H1 (cell line): Measurements from ENCODE around the gene HDLBP. TPM values are rescaled to one million over a fixed set of nuclear protein-coding genes. Genes with fewer than 3 reads are reported as not detected.

Source experiments
- RAD21 ChIP-seq, 2 experiments: IDR thresholded peaks in 1 of 2; conservative IDR thresholded peaks in 1 of 2; 2 replicates each; pipeline ENCODE4 v1.6.1; 2011; ENCODE audit warnings: low read depth in 2 of 2, low read length in 2 of 2, improper control_type of control experiment in 1 of 2, inconsistent platforms in 1 of 2, mild to moderate bottlenecking in 1 of 2, moderate library complexity in 1 of 2
- SAP30 ChIP-seq: fragments of 300-600 bp; sonication (generic); IDR thresholded peaks from 2 replicates; pipeline ENCODE4 v1.7.1; 2012; ENCODE audit warnings: low read length, moderate library complexity, mild to moderate bottlenecking, inconsistent platforms; ENCODE audit not compliant: insufficient read depth, insufficient replicate concordance
- polyA plus RNA-seq, 7 experiments: library from polyadenylated mRNA; depleted of rRNA in 3 of 7; stranded (reverse) in 5 of 7; unstranded in 2 of 7; fragments of >200 nt in 5 of 7; fragments of 200-250 nt in 2 of 7; gene quantifications; 1 replicate in 5 of 7; 2 replicates in 1 of 7; 4 replicates in 1 of 7; pipeline versions ENCODE4 v1.2.1 to v1.2.3, GENCODE V29; 2011 to 2013; ENCODE audit warnings: missing spikeins in 2 of 7, mixed read lengths in 2 of 7
- total RNA-seq: library from RNA; stranded (reverse); fragmentation: NEBNext Ultra II Directional; extraction: Animal tissue kit (Norgen Biotek cat#: 25700); gene quantifications from 2 replicates; pipeline ENCODE4 v1.2.1, GENCODE V29; 2021

HDLBP gene
- total and polyA plus RNA-seq, 2 of the 8 experiments (the other 6 are each of a cell fraction or from before 2014, with no cell fraction given), result 185 to 360 TPM

DNA sequence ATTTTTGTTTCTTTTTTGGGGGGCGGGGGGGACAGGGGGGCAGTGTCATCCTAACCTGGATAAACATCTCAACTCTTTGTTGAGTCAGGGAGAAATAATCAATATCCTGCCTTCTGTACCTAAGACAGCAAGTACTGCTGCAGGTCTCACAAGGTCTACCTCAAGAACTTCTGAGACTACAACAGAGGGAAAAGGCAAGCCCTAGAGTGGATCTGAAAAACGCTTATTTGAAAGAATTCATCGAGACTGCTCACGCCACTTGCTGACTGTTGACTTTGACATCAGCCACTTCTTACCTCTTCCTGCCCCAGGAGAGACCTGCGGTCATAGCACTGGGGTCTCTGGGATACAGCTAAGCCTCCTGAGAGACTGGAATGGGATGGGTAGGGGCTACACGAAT, 8.4 kb downstream of the HDLBP start (continued):
- TF ChIP-seq RAD21 (IDR thresholded peaks at IDR 0.05 in 1 of 2, conservative IDR thresholded peaks at IDR 0.05 in 1 of 2; ENCODE audit: low read depth in 2 of 2, low read length in 2 of 2) (no peak), SAP30 (no peak)
